Liver (tissue), 3 donors: ENCODE results near the gene CCDC63.

ENCODE experiments used
- FOXA1 ChIP-seq: IDR thresholded peaks from 2 replicates; pipeline ENCODE4 v1.6.1; 2016; ENCODE audit warnings: antibody characterized with exemption
- GABPA ChIP-seq, 2 donors: IDR thresholded peaks in 1 of 2; conservative IDR thresholded peaks in 1 of 2; 2 replicates each; pipeline ENCODE4 v1.6.1; 2016; ENCODE audit warnings: antibody characterized with exemption in 2 of 2, mild to moderate bottlenecking in 1 of 2, moderate library complexity in 1 of 2
- HNF4A ChIP-seq, 2 donors: conservative IDR thresholded peaks; 2 replicates each; pipeline ENCODE4 v1.6.1; 2016; ENCODE audit warnings: antibody characterized with exemption in 2 of 2, mild to moderate bottlenecking in 2 of 2
- JUND ChIP-seq, 2 donors: IDR thresholded peaks; 2 replicates each; pipeline ENCODE4 v1.6.1; 2016; ENCODE audit warnings: antibody characterized with exemption in 2 of 2
- RAD21 ChIP-seq, 2 donors: IDR thresholded peaks; 2 replicates each; pipeline ENCODE4 v1.6.1; 2016; ENCODE audit warnings: antibody characterized with exemption in 2 of 2, mild to moderate bottlenecking in 2 of 2
- RXRA ChIP-seq, 2 donors: IDR thresholded peaks; 2 replicates each; pipeline ENCODE4 v1.6.1; 2017 to 2018; ENCODE audit warnings: antibody characterized with exemption in 2 of 2, mild to moderate bottlenecking in 1 of 2
- SP1 ChIP-seq: IDR thresholded peaks from 2 replicates; pipeline ENCODE4 v1.6.1; 2018; ENCODE audit warnings: antibody characterized with exemption, mild to moderate bottlenecking
- TAF1 ChIP-seq: conservative IDR thresholded peaks from 2 replicates; pipeline ENCODE4 v1.6.1; 2016; ENCODE audit warnings: antibody characterized with exemption, mild to moderate bottlenecking
- YY1 ChIP-seq: IDR thresholded peaks from 2 replicates; pipeline ENCODE4 v1.6.1; 2016; ENCODE audit warnings: antibody characterized with exemption, mild to moderate bottlenecking
- TF ChIP-seq, protein P1 (sequence below): fragments of 150-350 bp; IDR thresholded peaks from 2 replicates; pipeline ENCODE4 v1.5.1; 2017; ENCODE audit warnings: improper control_type of control experiment, low read depth, low read length; ENCODE audit not compliant: missing input control
- TF ChIP-seq, protein P2 (sequence below): IDR thresholded peaks from 2 replicates; pipeline ENCODE4 v1.6.1; 2016; ENCODE audit warnings: antibody characterized with exemption, mild to moderate bottlenecking
- TF ChIP-seq, protein P3 (sequence below): IDR thresholded peaks from 2 replicates; pipeline ENCODE4 v1.6.1; 2016; ENCODE audit warnings: antibody characterized with exemption
- TF ChIP-seq, protein P4 (sequence below): IDR thresholded peaks from 2 replicates; pipeline ENCODE4 v1.6.1; 2016; ENCODE audit warnings: antibody characterized with exemption
- TF ChIP-seq, protein P5 (sequence below): IDR thresholded peaks from 2 replicates; pipeline ENCODE4 v1.6.1; 2016; ENCODE audit warnings: antibody characterized with exemption
- donor health status: healthy.
- donor health status: healthy.

DNA sequence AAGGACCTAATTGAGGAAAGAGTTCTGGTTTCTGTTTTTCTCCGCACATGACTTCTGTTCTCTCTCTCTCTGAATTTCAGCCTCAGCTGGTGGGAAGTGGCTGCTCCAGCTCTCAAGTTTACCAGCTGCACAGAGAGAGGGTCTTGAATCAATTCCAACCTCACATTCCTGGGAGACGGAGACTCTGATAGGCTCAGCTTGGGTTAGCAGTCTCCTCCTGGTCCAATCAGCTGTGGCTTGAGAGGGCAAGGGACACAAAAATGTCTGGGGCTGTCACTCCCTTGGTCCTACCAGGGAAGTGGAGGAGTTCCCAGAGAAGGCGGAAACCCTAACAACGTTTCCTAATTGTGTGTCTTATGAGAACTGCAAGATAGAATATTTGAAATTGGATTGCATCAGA lies 7.0 kb downstream of the CCDC63 start:
- TF ChIP-seq, protein P1, sequence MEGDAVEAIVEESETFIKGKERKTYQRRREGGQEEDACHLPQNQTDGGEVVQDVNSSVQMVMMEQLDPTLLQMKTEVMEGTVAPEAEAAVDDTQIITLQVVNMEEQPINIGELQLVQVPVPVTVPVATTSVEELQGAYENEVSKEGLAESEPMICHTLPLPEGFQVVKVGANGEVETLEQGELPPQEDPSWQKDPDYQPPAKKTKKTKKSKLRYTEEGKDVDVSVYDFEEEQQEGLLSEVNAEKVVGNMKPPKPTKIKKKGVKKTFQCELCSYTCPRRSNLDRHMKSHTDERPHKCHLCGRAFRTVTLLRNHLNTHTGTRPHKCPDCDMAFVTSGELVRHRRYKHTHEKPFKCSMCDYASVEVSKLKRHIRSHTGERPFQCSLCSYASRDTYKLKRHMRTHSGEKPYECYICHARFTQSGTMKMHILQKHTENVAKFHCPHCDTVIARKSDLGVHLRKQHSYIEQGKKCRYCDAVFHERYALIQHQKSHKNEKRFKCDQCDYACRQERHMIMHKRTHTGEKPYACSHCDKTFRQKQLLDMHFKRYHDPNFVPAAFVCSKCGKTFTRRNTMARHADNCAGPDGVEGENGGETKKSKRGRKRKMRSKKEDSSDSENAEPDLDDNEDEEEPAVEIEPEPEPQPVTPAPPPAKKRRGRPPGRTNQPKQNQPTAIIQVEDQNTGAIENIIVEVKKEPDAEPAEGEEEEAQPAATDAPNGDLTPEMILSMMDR: no peak
- TF ChIP-seq, protein P2, sequence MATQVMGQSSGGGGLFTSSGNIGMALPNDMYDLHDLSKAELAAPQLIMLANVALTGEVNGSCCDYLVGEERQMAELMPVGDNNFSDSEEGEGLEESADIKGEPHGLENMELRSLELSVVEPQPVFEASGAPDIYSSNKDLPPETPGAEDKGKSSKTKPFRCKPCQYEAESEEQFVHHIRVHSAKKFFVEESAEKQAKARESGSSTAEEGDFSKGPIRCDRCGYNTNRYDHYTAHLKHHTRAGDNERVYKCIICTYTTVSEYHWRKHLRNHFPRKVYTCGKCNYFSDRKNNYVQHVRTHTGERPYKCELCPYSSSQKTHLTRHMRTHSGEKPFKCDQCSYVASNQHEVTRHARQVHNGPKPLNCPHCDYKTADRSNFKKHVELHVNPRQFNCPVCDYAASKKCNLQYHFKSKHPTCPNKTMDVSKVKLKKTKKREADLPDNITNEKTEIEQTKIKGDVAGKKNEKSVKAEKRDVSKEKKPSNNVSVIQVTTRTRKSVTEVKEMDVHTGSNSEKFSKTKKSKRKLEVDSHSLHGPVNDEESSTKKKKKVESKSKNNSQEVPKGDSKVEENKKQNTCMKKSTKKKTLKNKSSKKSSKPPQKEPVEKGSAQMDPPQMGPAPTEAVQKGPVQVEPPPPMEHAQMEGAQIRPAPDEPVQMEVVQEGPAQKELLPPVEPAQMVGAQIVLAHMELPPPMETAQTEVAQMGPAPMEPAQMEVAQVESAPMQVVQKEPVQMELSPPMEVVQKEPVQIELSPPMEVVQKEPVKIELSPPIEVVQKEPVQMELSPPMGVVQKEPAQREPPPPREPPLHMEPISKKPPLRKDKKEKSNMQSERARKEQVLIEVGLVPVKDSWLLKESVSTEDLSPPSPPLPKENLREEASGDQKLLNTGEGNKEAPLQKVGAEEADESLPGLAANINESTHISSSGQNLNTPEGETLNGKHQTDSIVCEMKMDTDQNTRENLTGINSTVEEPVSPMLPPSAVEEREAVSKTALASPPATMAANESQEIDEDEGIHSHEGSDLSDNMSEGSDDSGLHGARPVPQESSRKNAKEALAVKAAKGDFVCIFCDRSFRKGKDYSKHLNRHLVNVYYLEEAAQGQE: no peak
- TF ChIP-seq, protein P3, sequence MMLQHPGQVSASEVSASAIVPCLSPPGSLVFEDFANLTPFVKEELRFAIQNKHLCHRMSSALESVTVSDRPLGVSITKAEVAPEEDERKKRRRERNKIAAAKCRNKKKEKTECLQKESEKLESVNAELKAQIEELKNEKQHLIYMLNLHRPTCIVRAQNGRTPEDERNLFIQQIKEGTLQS: no peak
- TF ChIP-seq, protein P4, sequence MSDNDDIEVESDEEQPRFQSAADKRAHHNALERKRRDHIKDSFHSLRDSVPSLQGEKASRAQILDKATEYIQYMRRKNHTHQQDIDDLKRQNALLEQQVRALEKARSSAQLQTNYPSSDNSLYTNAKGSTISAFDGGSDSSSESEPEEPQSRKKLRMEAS: no peak
- no peak for TF ChIP-seq RAD21 (IDR thresholded peaks at IDR 0.05)
- TF ChIP-seq GABPA (IDR thresholded peaks at IDR 0.05 in 1 of 2, conservative IDR thresholded peaks at IDR 0.05 in 1 of 2): no peak
- no peak for TF ChIP-seq HNF4A (conservative IDR thresholded peaks at IDR 0.05)
- no peak for TF ChIP-seq RXRA (IDR thresholded peaks at IDR 0.05)
- TF ChIP-seq FOXA1: no peak
- TF ChIP-seq, protein P5, sequence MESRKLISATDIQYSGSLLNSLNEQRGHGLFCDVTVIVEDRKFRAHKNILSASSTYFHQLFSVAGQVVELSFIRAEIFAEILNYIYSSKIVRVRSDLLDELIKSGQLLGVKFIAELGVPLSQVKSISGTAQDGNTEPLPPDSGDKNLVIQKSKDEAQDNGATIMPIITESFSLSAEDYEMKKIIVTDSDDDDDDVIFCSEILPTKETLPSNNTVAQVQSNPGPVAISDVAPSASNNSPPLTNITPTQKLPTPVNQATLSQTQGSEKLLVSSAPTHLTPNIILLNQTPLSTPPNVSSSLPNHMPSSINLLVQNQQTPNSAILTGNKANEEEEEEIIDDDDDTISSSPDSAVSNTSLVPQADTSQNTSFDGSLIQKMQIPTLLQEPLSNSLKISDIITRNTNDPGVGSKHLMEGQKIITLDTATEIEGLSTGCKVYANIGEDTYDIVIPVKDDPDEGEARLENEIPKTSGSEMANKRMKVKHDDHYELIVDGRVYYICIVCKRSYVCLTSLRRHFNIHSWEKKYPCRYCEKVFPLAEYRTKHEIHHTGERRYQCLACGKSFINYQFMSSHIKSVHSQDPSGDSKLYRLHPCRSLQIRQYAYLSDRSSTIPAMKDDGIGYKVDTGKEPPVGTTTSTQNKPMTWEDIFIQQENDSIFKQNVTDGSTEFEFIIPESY: no peak
- TF ChIP-seq YY1: no peak
- no peak for TF ChIP-seq TAF1
- TF ChIP-seq JUND (IDR thresholded peaks at IDR 0.05): no peak
- TF ChIP-seq SP1: no peak
